OCI-LY3 (cell line): ENCODE measurements around the gene BTF3L4.

Experiments
- H2AFZ ChIP-seq: fragments of 200-600, 300-600 bp; shearing (Covaris generic); 2 replicates; pipeline ENCODE4 v1.6.0; 2014; ENCODE audit warnings: antibody characterized with exemption, low read depth, low read length
- H3K27ac ChIP-seq: fragments of 200-600, 300-600 bp; sonication (generic); 2 replicates; pipeline ENCODE4 v1.5.1; 2014; ENCODE audit warnings: mild to moderate bottlenecking, low read length, moderate library complexity, mixed read lengths
- H3K27me3 ChIP-seq: fragments of 200-600, 300-600 bp; sonication (generic); 2 replicates; pipeline ENCODE4 v1.6.1; 2014; ENCODE audit warnings: low read depth, low read length, mixed read lengths
- H3K36me3 ChIP-seq: fragments of 200-600, 300-600 bp; sonication (generic); replicated peaks from 2 replicates; pipeline ENCODE3; 2014; ENCODE audit warnings: low read depth, low read length, mixed read lengths
- H3K4me1 ChIP-seq: fragments of 300-600, 200-600 bp; sonication (generic); 2 replicates; pipeline ENCODE4 v1.6.1; 2014; ENCODE audit warnings: low read length, mixed read lengths
- H3K4me2 ChIP-seq: fragments of 200-600, 300-600 bp; sonication (generic); 2 replicates; pipeline ENCODE4 v1.6.1; 2014; ENCODE audit warnings: low read length, mixed read lengths
- H3K4me3 ChIP-seq: fragments of 300-600, 200-600 bp; sonication (generic); 2 replicates; pipeline ENCODE4 v1.5.1; 2014; ENCODE audit warnings: antibody characterized with exemption, mild to moderate bottlenecking, low read length, moderate library complexity
- H3K79me2 ChIP-seq: fragments of 300-600, 200-600 bp; shearing (Covaris generic); 2 replicates; pipeline ENCODE4 v1.6.1; 2014; ENCODE audit warnings: mild to moderate bottlenecking, low read length, mixed read lengths
- H3K9ac ChIP-seq: fragments of 300-600, 200-600 bp; shearing (Covaris generic); 2 replicates; pipeline ENCODE4 v1.6.0; 2014; ENCODE audit warnings: mild to moderate bottlenecking, low read length, moderate library complexity
- H3K9me3 ChIP-seq: fragments of 200-600, 300-600 bp; shearing (Covaris generic); 2 replicates; pipeline ENCODE4 v1.6.1; 2014; ENCODE audit warnings: low read length, mixed read lengths; ENCODE audit not compliant: insufficient read depth
- H4K20me1 ChIP-seq: fragments of 200-600, 300-600 bp; sonication (generic); 2 replicates; pipeline ENCODE4 v1.6.1; 2016; ENCODE audit warnings: low read length, mixed read lengths; ENCODE audit not compliant: insufficient read depth
- EZH2phosphoT487 ChIP-seq: fragments of 200-600 bp; shearing (Covaris generic); IDR thresholded peaks from 2 replicates; pipeline ENCODE4 v1.6.1; 2018; ENCODE audit warnings: antibody characterized with exemption, mixed run types, low read depth
- TF ChIP-seq, protein P1 (sequence below): fragments of 200-600, 300-600 bp; sonication (generic); IDR thresholded peaks from 2 replicates; pipeline ENCODE4 v1.5.1; 2014; ENCODE audit warnings: antibody characterized with exemption, low read length, low read depth

BTF3L4 gene

DNA sequence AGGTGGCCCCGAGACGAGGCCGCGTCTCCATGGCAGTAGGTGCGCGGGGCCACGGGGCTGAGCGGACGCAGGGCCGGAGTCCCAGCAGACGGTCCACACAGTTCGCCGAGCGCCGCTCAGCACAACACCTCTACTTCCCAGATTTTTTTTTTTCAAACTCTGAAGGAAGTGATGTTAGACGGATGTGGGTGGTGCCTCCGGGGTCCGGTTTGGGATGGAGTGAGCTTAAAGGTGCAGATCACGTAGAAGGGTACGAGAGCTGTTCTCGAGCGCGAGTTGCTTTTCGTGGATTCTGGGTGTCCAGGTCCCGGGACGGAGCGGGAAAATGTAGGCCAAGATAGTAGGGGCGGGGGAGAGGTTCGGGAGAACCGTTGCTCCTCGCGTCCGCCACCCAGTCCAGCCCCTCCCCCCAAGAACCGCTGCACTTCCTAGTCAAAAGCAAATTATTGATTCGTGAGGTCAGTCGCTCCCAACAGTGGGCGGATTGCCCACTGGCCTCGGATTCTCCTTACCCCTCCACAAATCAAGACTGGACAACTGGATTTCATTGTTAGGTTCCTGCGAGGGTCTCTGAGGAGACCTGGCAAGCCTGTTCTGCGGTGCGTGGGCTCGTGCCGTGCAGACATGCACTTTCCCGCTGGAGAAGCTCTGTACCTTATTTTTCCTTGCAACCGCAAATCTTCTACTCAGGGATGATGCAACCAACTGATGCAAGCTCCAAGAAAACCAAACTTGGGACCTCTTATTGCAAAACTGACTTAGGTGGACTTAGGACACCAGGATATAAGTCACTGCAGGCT, 829 bp upstream of the BTF3L4 start, which contains the start of gene TXNDC12:
Gene TXNDC12 (minus strand): TSS at position 126 of the 800 bp plus-strand sequence. CDS start 95 bp downstream, at position 31.
- H2AFZ ChIP-seq = peak within 1 kb of the TSS; percentile 89

GRCh38 chr1:52055866-52056162, 281 bp upstream of the BTF3L4 start:
- Histone ChIP-seq H2AFZ (peak overlapping the region; percentile 89), H3K4me3 (peak overlapping the region; percentile 97), H4K20me1 (peaks cover 13% of the 10 kb centered on the region; the same call in 1 of the 2 replicates), H3K9me3 (no peaks in the 10 kb centered on the region), H3K36me3 (peaks cover 4% of the 10 kb centered on the region), H3K4me2 (peak overlapping the region; percentile 97), H3K79me2 (peaks cover 71% of the 10 kb centered on the region), H3K27me3 (no peaks in the 10 kb centered on the region), H3K27ac (peak overlapping the region; percentile 73), H3K9ac (peak overlapping the region; percentile 88), H3K4me1 (peaks cover 18% of the 10 kb centered on the region)
- TF ChIP-seq EZH2phosphoT487 = no peak
- TF ChIP-seq, protein P1, sequence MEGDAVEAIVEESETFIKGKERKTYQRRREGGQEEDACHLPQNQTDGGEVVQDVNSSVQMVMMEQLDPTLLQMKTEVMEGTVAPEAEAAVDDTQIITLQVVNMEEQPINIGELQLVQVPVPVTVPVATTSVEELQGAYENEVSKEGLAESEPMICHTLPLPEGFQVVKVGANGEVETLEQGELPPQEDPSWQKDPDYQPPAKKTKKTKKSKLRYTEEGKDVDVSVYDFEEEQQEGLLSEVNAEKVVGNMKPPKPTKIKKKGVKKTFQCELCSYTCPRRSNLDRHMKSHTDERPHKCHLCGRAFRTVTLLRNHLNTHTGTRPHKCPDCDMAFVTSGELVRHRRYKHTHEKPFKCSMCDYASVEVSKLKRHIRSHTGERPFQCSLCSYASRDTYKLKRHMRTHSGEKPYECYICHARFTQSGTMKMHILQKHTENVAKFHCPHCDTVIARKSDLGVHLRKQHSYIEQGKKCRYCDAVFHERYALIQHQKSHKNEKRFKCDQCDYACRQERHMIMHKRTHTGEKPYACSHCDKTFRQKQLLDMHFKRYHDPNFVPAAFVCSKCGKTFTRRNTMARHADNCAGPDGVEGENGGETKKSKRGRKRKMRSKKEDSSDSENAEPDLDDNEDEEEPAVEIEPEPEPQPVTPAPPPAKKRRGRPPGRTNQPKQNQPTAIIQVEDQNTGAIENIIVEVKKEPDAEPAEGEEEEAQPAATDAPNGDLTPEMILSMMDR = no peak

More for the DNA sequence above, 829 bp upstream of the BTF3L4 start, which contains the start of gene TXNDC12:
- H3K9ac ChIP-seq = peak within 1 kb of the TSS; percentile 88
- H3K4me2 ChIP-seq = peak within 1 kb of the TSS; percentile 97
- no peaks in the 10 kb centered on the region for H3K9me3 ChIP-seq
- H4K20me1 ChIP-seq = peaks cover 13% of the 10 kb centered on the region; the same call in 1 of the 2 replicates
- no peaks in the 10 kb centered on the region for H3K36me3 ChIP-seq
- no peaks in the 10 kb centered on the region for H3K27me3 ChIP-seq
- peak within 1 kb of the TSS; percentile 97 for H3K4me3 ChIP-seq
- peaks cover 67% of the 10 kb centered on the region for H3K79me2 ChIP-seq
- TF ChIP-seq, protein P1 = no peak
- TF ChIP-seq EZH2phosphoT487 = no peak
- peak within 1 kb of the TSS; percentile 73 for H3K27ac ChIP-seq
- peaks cover 18% of the 10 kb centered on the region for H3K4me1 ChIP-seq

DNA sequence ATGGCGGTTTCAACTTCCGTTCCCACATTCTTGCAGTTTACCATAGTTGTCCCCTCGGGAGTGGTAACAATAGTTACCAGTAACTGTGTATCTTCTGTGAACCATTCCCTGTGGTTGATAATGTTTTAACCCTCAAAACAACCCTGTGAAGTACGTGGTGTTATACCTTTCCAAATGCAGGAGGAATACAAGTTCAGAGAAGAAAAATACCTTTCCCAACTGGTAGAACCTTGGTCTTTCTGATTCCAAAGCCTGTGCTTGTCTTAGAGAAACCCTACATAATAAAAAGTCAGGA, 789 bp downstream of the BTF3L4 start:
- peak overlapping the region; percentile 93 for H3K9ac ChIP-seq
- peaks cover 5% of the 10 kb centered on the region for H3K36me3 ChIP-seq
- H3K27ac ChIP-seq = peak overlapping the region; percentile 61
- H3K4me1 ChIP-seq = peaks cover 18% of the 10 kb centered on the region
- TF ChIP-seq EZH2phosphoT487 = no peak
- TF ChIP-seq, protein P1 = no peak
- H3K9me3 ChIP-seq = no peaks in the 10 kb centered on the region
- H2AFZ ChIP-seq = no peak overlapping the region; the same call in 1 of the 2 replicates
- peak overlapping the region; percentile 86 for H3K4me2 ChIP-seq
- H3K4me3 ChIP-seq = peak overlapping the region; percentile 97
- peaks cover 75% of the 10 kb centered on the region for H3K79me2 ChIP-seq
- no peaks in the 10 kb centered on the region for H3K27me3 ChIP-seq
- peaks cover 13% of the 10 kb centered on the region; the same call in 1 of the 2 replicates for H4K20me1 ChIP-seq

GRCh38 chr1:52057255-52057654, 1.2 kb downstream of the BTF3L4 start:
- TF ChIP-seq, protein P1 = no peak
- TF ChIP-seq EZH2phosphoT487 = no peak
- no peaks in the 10 kb centered on the region for H3K9me3 ChIP-seq
- peak overlapping the region; percentile 97 for H3K4me3 ChIP-seq
- H2AFZ ChIP-seq = no peak overlapping the region
- H4K20me1 ChIP-seq = peaks cover 13% of the 10 kb centered on the region; the same call in 1 of the 2 replicates
- H3K27ac ChIP-seq = no peak overlapping the region; the same call in 1 of the 2 replicates
- H3K4me2 ChIP-seq = peak overlapping the region; percentile 86
- no peaks in the 10 kb centered on the region for H3K27me3 ChIP-seq
- peaks cover 74% of the 10 kb centered on the region for H3K79me2 ChIP-seq
- H3K9ac ChIP-seq = peak overlapping the region; percentile 93
- H3K4me1 ChIP-seq = peaks cover 18% of the 10 kb centered on the region
- peaks cover 5% of the 10 kb centered on the region for H3K36me3 ChIP-seq
